ENCODE data around the gene NOTCH1. TPM values are rescaled to one million over a fixed set of nuclear protein-coding genes. Genes with fewer than 3 reads are reported as not detected.
A peak's percentile ranks its signal among the peaks of the same experiment; 100 is the strongest.

The NOTCH1 gene
- 0.88 and 1.2 TPM in 2 replicates for polyA plus RNA-seq (2011; rRNA removed)
- 2.6 and 3.9 TPM in 2 replicates for polyA plus RNA-seq (2012; cell fraction: cytosol; rRNA removed)
- polyA plus RNA-seq (2012; cell fraction: nucleus; rRNA removed), result 15.6 and 21.6 TPM in 2 replicates
- 4.6 to 6.4 TPM (median 5.7 TPM) in 3 replicates for polyA plus RNA-seq (2017; fragmentation: RNase III; extraction: RNeasy Plus Mini Kit Qiagen cat#74134 plus additional on column Dnase treatment)
- polyA minus RNA-seq (2011; rRNA and poly(A)+ RNA removed), result 1.7 and 2.4 TPM in 2 replicates

DNA sequence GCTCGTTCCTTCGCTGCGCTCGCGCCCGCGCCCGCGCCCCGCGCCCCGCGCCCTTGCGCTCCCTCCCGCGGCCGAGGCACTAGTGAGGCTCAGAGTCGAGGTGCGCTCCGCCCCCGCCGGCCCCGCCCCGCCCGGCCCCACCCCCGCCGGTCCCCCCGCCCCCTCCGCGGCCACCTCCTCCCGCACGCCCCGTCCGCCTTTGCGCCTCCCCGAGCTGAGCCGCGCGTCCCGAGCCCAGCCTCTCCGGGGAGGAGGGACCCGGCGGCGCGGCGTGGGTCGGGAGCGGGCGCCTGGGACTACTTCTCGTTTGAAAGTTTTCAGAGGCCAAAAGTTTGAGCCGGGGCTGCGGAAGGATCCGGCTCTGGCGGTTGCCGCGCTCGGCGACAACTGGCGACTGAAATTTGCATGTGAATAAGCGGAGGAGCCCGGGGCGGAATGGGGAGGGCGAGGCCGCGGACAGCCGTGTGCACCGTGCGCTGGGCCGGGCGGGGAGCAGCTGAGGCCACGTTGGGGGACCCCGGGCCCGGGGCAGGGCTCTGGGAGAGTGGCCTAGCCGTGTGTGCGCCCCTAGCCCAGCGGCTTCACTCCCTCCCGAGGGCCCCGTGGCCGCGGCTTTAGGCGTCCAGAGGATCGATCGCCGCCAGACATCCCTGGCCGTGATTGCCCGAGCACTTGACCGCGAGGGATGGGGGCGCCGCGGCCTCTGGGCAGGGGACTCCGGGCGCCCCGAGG, at the start of gene NOTCH1:
TSS of gene NOTCH1 (minus strand) at position 84 of the 732 bp plus-strand sequence. CDS start 262 bp downstream, outside the sequence.
- ATAC-seq (peak; percentile 65 to 83), DNase-seq (ENCODE audit: low read depth in 1 of 2, low spot score in 1 of 2) (peak; percentile 85 to 95), FAIRE-seq (no peak)
- Histone ChIP-seq H3K27ac (peak within 1 kb of the TSS; percentile 95 to 98), H3K4me1 (peaks cover 37% of the 10 kb centered on the region), H3K4me2 (peak within 1 kb of the TSS; percentile 95), H3K9me3 (no peaks in the 10 kb centered on the region), H3K4me3 (peak within 1 kb of the TSS; percentile 91)
- POLR2A ChIA-PET, result interaction anchor here (0.7 to 1.2 kb wide), 2 partner anchors 22 to 70 kb away, joined by 3 to 4 read pairs; no protein-coding TSS in a partner anchor
- TF ChIP-seq POLR2A (IDR thresholded peaks at IDR 0.05; ENCODE audit: low read length), result peak; percentile 53
- TF ChIP-seq JUN (IDR thresholded peaks at IDR 0.05), result peak in 1 of 2 experiments; percentile 78; a peak in 4 of 5 replicates
- TF ChIP-seq, protein P1, sequence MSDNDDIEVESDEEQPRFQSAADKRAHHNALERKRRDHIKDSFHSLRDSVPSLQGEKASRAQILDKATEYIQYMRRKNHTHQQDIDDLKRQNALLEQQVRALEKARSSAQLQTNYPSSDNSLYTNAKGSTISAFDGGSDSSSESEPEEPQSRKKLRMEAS (IDR thresholded peaks at IDR 0.05), result peak; percentile 39; the same call in 1 of the 2 replicates
- no peak for TF ChIP-seq ZSCAN20 (CRISPR knock-in tag; IDR thresholded peaks at IDR 0.05)
- TF ChIP-seq NR3C1 (IDR thresholded peaks at IDR 0.05), result no peak
- no peak for TF ChIP-seq ZFP36 (IDR thresholded peaks at IDR 0.05; ENCODE audit: borderline replicate concordance, partially characterized antibody)
- peak; percentile 34 for TF ChIP-seq CHD2 (IDR thresholded peaks at IDR 0.05; ENCODE audit: low read length, partially characterized antibody)
- 0 out of 2 replicates have a peak, but pooled peaks have one; percentile 27 for TF ChIP-seq MAZ (IDR thresholded peaks at IDR 0.05; ENCODE audit: borderline replicate concordance, low read depth, low read length)
- TF ChIP-seq, protein P2, sequence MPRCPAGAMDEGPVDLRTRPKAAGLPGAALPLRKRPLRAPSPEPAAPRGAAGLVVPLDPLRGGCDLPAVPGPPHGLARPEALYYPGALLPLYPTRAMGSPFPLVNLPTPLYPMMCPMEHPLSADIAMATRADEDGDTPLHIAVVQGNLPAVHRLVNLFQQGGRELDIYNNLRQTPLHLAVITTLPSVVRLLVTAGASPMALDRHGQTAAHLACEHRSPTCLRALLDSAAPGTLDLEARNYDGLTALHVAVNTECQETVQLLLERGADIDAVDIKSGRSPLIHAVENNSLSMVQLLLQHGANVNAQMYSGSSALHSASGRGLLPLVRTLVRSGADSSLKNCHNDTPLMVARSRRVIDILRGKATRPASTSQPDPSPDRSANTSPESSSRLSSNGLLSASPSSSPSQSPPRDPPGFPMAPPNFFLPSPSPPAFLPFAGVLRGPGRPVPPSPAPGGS (IDR thresholded peaks at IDR 0.05), result peak; percentile 78; the same call in 1 of the 3 replicates
- TF ChIP-seq MYC (IDR thresholded peaks at IDR 0.05; ENCODE audit: borderline replicate concordance, low read length), result peak; percentile 70; the same call in 1 of the 2 replicates
- no peak for TF ChIP-seq MAFK (IDR thresholded peaks at IDR 0.05; ENCODE audit: partially characterized antibody)
- no peak for TF ChIP-seq HEYL (CRISPR knock-in tag; IDR thresholded peaks at IDR 0.05)
- TF ChIP-seq GATA3 (IDR thresholded peaks at IDR 0.05; ENCODE audit: borderline replicate concordance), result 0 out of 2 replicates have a peak, but pooled peaks have one; percentile 20
- peak; percentile 32; the same call in 2 of the 3 replicates for TF ChIP-seq SMC3 (IDR thresholded peaks at IDR 0.05)
- no peak; a peak in 2 of 5 replicates for TF ChIP-seq RAD21 (conservative IDR thresholded peaks at IDR 0.05 in 1 of 2, IDR thresholded peaks at IDR 0.05 in 1 of 2)
- peak; percentile 39; the same call in 1 of the 2 replicates for TF ChIP-seq PHF8 (IDR thresholded peaks at IDR 0.05; ENCODE audit: borderline replicate concordance, low read depth)
- TF ChIP-seq, protein P3, sequence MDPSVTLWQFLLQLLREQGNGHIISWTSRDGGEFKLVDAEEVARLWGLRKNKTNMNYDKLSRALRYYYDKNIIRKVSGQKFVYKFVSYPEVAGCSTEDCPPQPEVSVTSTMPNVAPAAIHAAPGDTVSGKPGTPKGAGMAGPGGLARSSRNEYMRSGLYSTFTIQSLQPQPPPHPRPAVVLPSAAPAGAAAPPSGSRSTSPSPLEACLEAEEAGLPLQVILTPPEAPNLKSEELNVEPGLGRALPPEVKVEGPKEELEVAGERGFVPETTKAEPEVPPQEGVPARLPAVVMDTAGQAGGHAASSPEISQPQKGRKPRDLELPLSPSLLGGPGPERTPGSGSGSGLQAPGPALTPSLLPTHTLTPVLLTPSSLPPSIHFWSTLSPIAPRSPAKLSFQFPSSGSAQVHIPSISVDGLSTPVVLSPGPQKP (IDR thresholded peaks at IDR 0.05; ENCODE audit: low read depth, low read length), result no peak
- TF ChIP-seq, protein P4, sequence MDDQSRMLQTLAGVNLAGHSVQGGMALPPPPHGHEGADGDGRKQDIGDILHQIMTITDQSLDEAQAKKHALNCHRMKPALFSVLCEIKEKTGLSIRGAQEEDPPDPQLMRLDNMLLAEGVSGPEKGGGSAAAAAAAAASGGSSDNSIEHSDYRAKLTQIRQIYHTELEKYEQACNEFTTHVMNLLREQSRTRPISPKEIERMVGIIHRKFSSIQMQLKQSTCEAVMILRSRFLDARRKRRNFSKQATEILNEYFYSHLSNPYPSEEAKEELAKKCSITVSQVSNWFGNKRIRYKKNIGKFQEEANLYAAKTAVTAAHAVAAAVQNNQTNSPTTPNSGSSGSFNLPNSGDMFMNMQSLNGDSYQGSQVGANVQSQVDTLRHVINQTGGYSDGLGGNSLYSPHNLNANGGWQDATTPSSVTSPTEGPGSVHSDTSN (IDR thresholded peaks at IDR 0.05), result peak; percentile 82; the same call in 1 of the 2 replicates
- TF ChIP-seq HOXA7 (CRISPR knock-in tag; IDR thresholded peaks at IDR 0.05), result no peak
- CTCF ChIA-PET, result interaction anchor here (1.0 to 1.7 kb wide), 2 partner anchors 16 to 17 kb away, joined by 3 to 4 read pairs; no protein-coding TSS in a partner anchor
- WGBS (ENCODE audit: missing lambda C conversion rate), result 3% methylated on average over 14 of the region's 94 CpGs

DNA sequence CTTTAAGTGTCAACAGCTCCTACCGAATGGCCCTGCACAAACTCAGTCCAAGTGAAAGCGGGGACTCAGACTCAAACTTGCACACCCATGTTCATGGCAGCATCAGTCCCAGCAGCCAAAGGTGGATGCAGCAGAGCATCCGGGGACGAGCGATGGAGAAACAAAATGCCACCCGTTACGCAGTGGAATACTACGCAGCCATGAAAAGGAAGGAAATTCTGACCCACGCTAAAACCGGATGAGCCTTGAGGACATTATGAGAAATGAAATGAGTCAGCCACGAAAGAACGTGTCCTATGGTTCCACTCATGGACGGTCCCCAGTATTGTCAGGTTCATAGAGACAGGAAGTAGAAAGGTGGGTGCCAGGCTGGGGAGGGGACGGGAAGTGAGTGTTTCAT, 48.6 kb upstream of the NOTCH1 start:
- 71% methylated on average over 14 of the region's 14 CpGs for WGBS (ENCODE audit: missing lambda C conversion rate)
- no peaks in the 10 kb centered on the region for H3K9me3 ChIP-seq
- H3K4me1 ChIP-seq, result peaks cover 20% of the 10 kb centered on the region
- CTCF ChIA-PET, result interaction anchor here (0.6 to 2.4 kb wide), 4 partner anchors 37 to 332 kb away, joined by 3 to 8 read pairs (median 3); no protein-coding TSS in a partner anchor
- no peak overlapping the region for H3K4me3 ChIP-seq
- DNase-seq (ENCODE audit: low read depth in 1 of 2, low spot score in 1 of 2), result no peak
- H3K27ac ChIP-seq, result no peak overlapping the region
- no peak for ATAC-seq
- POLR2A ChIA-PET, result no interaction called here
- FAIRE-seq, result no peak
- H3K4me2 ChIP-seq, result no peak overlapping the region
- TF ChIP-seq ZC3H11A (IDR thresholded peaks at IDR 0.05) (no peak), HOXB13 (CRISPR knock-in tag; IDR thresholded peaks at IDR 0.05; ENCODE audit: low read depth) (no peak), CEBPB (IDR thresholded peaks at IDR 0.05) (no peak), ESRRA (IDR thresholded peaks at IDR 0.05; ENCODE audit: borderline replicate concordance, low read length) (no peak), CHD4 (IDR thresholded peaks at IDR 0.05; ENCODE audit: borderline replicate concordance) (no peak), ZSCAN20 (CRISPR knock-in tag; IDR thresholded peaks at IDR 0.05) (no peak), CBX8 (IDR thresholded peaks at IDR 0.05) (no peak), EP300 (IDR thresholded peaks at IDR 0.05) (no peak), SREBF2 (IDR thresholded peaks at IDR 0.05) (no peak), HOXB5 (CRISPR knock-in tag; IDR thresholded peaks at IDR 0.05) (no peak)
- TF ChIP-seq, protein P5, sequence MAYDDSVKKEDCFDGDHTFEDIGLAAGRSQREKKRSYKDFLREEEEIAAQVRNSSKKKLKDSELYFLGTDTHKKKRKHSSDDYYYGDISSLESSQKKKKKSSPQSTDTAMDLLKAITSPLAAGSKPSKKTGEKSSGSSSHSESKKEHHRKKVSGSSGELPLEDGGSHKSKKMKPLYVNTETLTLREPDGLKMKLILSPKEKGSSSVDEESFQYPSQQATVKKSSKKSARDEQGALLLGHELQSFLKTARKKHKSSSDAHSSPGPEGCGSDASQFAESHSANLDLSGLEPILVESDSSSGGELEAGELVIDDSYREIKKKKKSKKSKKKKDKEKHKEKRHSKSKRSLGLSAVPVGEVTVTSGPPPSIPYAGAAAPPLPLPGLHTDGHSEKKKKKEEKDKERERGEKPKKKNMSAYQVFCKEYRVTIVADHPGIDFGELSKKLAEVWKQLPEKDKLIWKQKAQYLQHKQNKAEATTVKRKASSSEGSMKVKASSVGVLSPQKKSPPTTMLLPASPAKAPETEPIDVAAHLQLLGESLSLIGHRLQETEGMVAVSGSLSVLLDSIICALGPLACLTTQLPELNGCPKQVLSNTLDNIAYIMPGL (CRISPR knock-in tag; IDR thresholded peaks at IDR 0.05; ENCODE audit: borderline replicate concordance), result no peak
